HEK293 (cell line): ENCODE results near the gene PAX1.

Experiments used
- CTCF ChIP-seq: fragments of 450-650 bp; formaldehyde crosslinking; IDR thresholded peaks from 2 replicates; pipeline ENCODE4 v1.5.1; 2016; ENCODE audit warnings: missing biosample characterization, missing genetic modification characterization
- ELK4 ChIP-seq: IDR thresholded peaks from 2 replicates; pipeline ENCODE4 v1.6.1; 2011; ENCODE audit warnings: mild to moderate bottlenecking, low read depth, low read length, borderline replicate concordance
- MZF1 ChIP-seq: fragments of 450-650 bp; formaldehyde crosslinking; IDR thresholded peaks from 2 replicates; pipeline ENCODE4 v1.5.1; 2017; ENCODE audit warnings: missing biosample characterization, missing genetic modification characterization, borderline replicate concordance
- ZNF114 ChIP-seq: fragments of 450-650 bp; formaldehyde crosslinking; IDR thresholded peaks from 2 replicates; pipeline ENCODE4 v1.5.0; 2017; ENCODE audit warnings: missing biosample characterization, missing genetic modification characterization
- ZNF792 ChIP-seq: fragments of 450-650 bp; formaldehyde crosslinking; IDR thresholded peaks from 2 replicates; pipeline ENCODE4 v1.5.1; 2016; ENCODE audit warnings: missing biosample characterization, missing genetic modification characterization
- ZSCAN18 ChIP-seq: fragments of 450-650 bp; formaldehyde crosslinking; IDR thresholded peaks from 2 replicates; pipeline ENCODE4 v1.5.1; 2016; ENCODE audit warnings: missing biosample characterization, missing genetic modification characterization
- ZSCAN23 ChIP-seq: fragments of 450-650 bp; formaldehyde crosslinking; IDR thresholded peaks from 2 replicates; pipeline ENCODE4 v1.5.1; 2016; ENCODE audit warnings: missing biosample characterization, missing genetic modification characterization

- TF ChIP-seq CTCF = no peak
- TF ChIP-seq ZSCAN23 = no peak
- TF ChIP-seq ZNF792 (tag by site-specific recombination) = no peak
- no peak for TF ChIP-seq ELK4
- TF ChIP-seq MZF1 (tag by site-specific recombination) = no peak
- TF ChIP-seq ZSCAN18 = no peak
- TF ChIP-seq ZNF114 = no peak
Observed at GRCh38 chr20:21677261-21677660, 28.2 kb upstream of the PAX1 start.
